A673 (cell line): ENCODE results near the gene UBE2J2. TPM values are rescaled to one million over a fixed set of nuclear protein-coding genes. Genes with fewer than 3 reads are reported as not detected.
"Not testable (repeated sequence)": the region's sequence is repeated elsewhere in the genome, so short reads cannot be mapped to it uniquely, and the experiment has no call there.

Source experiments
- BruUV-seq: library from RNA; stranded (reverse); fragments of 400-500 nt; replicated peaks from 2 replicates; lab custom pipeline; 2021; lab: Mats Ljungman, UMichigan
- CTCF ChIA-PET: fragments of 300-600 bp; sonication (Branson Sonifier 250); formaldehyde crosslinking; loops from one replicate; lab custom pipeline; 2022; ENCODE audit warnings: antibody characterized with exemption; lab: Charles Lee
- POLR2A ChIA-PET: fragments of 300-600 bp; sonication (Branson Sonifier 250); formaldehyde crosslinking; loops from one replicate; lab custom pipeline; 2022; ENCODE audit warnings: antibody characterized with exemption; ENCODE audit not compliant: low non-redundant PET; lab: Charles Lee
- DNase-seq: peaks from one replicate; pipeline ENCODE4 v3.0.0-alpha.2; 2015; ENCODE audit warnings: low spot score
- H3K27ac ChIP-seq: fragments of 200-600 bp; sonication (generic); 2 replicates; pipeline ENCODE4 v1.5.1; 2016; ENCODE audit warnings: mixed run types, low read depth, mild to moderate bottlenecking, mixed read lengths, antibody characterized with exemption, low read length; ENCODE audit not compliant: poor library complexity, severe bottlenecking
- H3K27me3 ChIP-seq: fragments of 200-600 bp; sonication (generic); replicated peaks from 2 replicates; pipeline ENCODE4 v1.6.1; 2017; ENCODE audit warnings: mixed run types, low read depth, mild to moderate bottlenecking, mixed read lengths, antibody characterized with exemption, low read length; ENCODE audit not compliant: insufficient read depth, poor library complexity
- H3K36me3 ChIP-seq: fragments of 200-600 bp; sonication (generic); 2 replicates; pipeline ENCODE4 v1.6.1; 2016; ENCODE audit warnings: mixed run types, mild to moderate bottlenecking, mixed read lengths, antibody characterized with exemption, low read length; ENCODE audit not compliant: insufficient read depth, poor library complexity, severe bottlenecking
- H3K4me1 ChIP-seq: fragments of 200-600 bp; sonication (generic); 2 replicates; pipeline ENCODE4 v1.6.1; 2017; ENCODE audit warnings: mixed run types, mild to moderate bottlenecking, mixed read lengths, antibody characterized with exemption, low read length; ENCODE audit not compliant: insufficient read depth, poor library complexity, severe bottlenecking
- H3K4me3 ChIP-seq: fragments of 200-600 bp; sonication (generic); 2 replicates; pipeline ENCODE4 v1.5.1; 2016; ENCODE audit warnings: low read depth, mixed run types, mild to moderate bottlenecking, mixed read lengths, low read length; ENCODE audit not compliant: poor library complexity, severe bottlenecking
- H3K9me3 ChIP-seq: fragments of 200-600 bp; sonication (generic); 2 replicates; pipeline ENCODE4 v1.6.1; 2016; ENCODE audit warnings: mixed run types, low read depth, mild to moderate bottlenecking, mixed read lengths, antibody characterized with exemption, low read length; ENCODE audit not compliant: poor library complexity, severe bottlenecking
- CTCF ChIP-seq: fragments of 300-800, 200-600 bp; sonication (generic); conservative IDR thresholded peaks from 2 replicates; pipeline ENCODE4 v1.5.1; 2017; ENCODE audit warnings: low read depth, mild to moderate bottlenecking, antibody characterized with exemption, low read length, moderate library complexity, mixed read lengths
- EZH2 ChIP-seq: fragments of 200-600 bp; sonication (generic); IDR thresholded peaks from 2 replicates; pipeline ENCODE4 v1.6.1; 2017; ENCODE audit warnings: borderline replicate concordance, low read depth, mild to moderate bottlenecking, mixed read lengths, antibody characterized with exemption, low read length; ENCODE audit not compliant: poor library complexity, severe bottlenecking
- intact Hi-C: fragments of 100-400 bp; cut with micrococcal nuclease; formaldehyde crosslinking; loops from one replicate; pipeline ENCODE4 v1.10.0; 2022; ENCODE audit not compliant: unreplicated experiment
- total RNA-seq: library from RNA; stranded (reverse); gene quantifications from 2 replicates; pipeline ENCODE4 v1.2.3, GENCODE V29; 2021

UBE2J2 gene
- total RNA-seq, 1 experiment from 2014 or later = 92.8 TPM

GRCh38 chr1:1253972-1254666 is 19.5 kb downstream of the UBE2J2 start:
- TF ChIP-seq EZH2 (no peak), CTCF (no peak)
- Histone ChIP-seq H3K4me1 (no peaks in the 10 kb centered on the region), H3K4me3 (no peak overlapping the region), H3K27ac (no peak overlapping the region), H3K9me3 (no peaks in the 10 kb centered on the region), H3K27me3 (no peaks in the 10 kb centered on the region), H3K36me3 (peaks cover 33% of the 10 kb centered on the region)
- intact Hi-C loops = no loop called here
- no TSS peak for BruUV-seq
- ChIA-PET CTCF (no interaction called here), POLR2A (no interaction called here)
- no peak for DNase-seq

DNA sequence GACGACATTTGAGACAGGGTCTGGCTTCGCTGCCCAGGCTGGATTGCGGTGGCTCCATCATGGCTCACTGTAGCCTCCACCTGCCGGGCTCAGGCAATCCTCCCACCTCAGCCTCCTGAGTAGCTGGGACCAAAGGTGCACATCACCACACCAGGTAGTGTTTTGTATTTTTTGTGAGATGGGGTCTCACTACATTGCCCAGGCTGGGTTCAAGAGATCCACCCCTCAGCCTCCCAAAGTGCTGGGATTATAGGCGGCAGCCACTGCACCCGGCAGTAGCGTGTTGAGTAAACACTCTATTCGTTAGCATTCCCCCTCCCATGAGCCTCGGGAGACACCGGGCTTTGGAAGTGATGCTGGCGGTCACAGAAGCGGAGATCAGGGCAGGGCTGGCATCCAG is 20.3 kb downstream of the UBE2J2 start:
- Histone ChIP-seq H3K36me3 (peaks cover 33% of the 10 kb centered on the region), H3K4me3 (no peak overlapping the region), H3K27me3 (no peaks in the 10 kb centered on the region), H3K4me1 (no peaks in the 10 kb centered on the region), H3K9me3 (no peaks in the 10 kb centered on the region), H3K27ac (no peak overlapping the region)
- no peak for DNase-seq
- intact Hi-C loops = no loop called here
- POLR2A ChIA-PET = no interaction called here
- TF ChIP-seq EZH2 (no peak), CTCF (no peak)
- CTCF ChIA-PET = no interaction called here
- BruUV-seq = no TSS peak

- H3K4me1 ChIP-seq = no peaks in the 10 kb centered on the region
- ChIA-PET POLR2A (no interaction called here), CTCF (no interaction called here)
- H3K36me3 ChIP-seq = peaks cover 28% of the 10 kb centered on the region
- peak overlapping the region; percentile 30 for H3K27ac ChIP-seq
- intact Hi-C loops = no loop called here
- no peak overlapping the region for H3K4me3 ChIP-seq
- no TSS peak for BruUV-seq
- no peaks in the 10 kb centered on the region for H3K9me3 ChIP-seq
- no peak for DNase-seq
- no peaks in the 10 kb centered on the region for H3K27me3 ChIP-seq
- TF ChIP-seq EZH2 (no peak), CTCF (no peak)
These were observed 22.8 kb downstream of the UBE2J2 start for GRCh38 chr1:1250786-1251284.

DNA sequence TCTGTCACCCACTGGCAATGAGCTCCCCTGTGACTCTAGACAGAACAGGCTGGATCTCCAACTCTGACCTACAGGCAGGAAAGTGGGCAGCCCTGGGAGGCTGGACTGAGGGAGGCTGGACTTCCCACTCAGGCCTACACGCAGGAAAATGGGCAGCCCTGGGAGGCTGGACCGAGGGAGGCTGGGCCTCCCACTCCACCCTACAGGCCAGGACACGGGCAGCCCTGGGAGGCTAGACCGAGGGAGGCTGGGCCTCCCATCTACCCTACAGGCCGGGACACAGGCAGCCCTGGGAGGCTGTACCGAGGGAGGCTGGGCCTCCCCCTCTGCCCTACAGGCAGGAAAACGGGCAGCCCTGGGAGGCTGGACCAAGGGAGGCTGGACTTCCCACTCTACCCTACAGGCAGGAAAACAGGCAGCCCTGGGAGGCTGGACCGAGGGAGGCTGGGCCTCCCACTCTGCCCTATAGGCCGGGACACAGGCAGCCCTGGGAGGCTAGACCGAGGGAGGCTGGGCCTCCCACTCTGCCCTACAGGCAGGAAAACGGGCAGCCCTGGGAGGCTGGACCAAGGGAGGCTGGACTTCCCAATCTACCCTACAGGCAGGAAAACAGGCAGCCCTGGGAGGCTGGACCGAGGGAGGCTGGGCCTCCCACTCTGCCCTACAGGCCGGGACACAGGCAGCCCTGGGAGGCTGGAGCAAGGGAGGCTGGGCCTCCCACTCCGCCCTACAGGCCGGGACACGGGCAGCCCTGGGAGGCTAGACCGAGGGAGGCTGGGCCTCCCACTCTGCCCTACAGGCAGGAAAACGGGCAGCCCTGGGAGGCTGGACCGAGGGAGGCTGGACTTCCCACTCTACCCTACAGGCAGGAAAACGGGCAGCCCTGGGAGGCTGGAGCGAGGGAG is 25.4 kb downstream of the UBE2J2 start:
- H3K9me3 ChIP-seq, H3K4me1 ChIP-seq, CTCF ChIA-PET, intact Hi-C loops, H3K36me3 ChIP-seq, POLR2A ChIA-PET, H3K4me3 ChIP-seq, DNase-seq, H3K27ac ChIP-seq, BruUV-seq, H3K27me3 ChIP-seq: not testable (repeated sequence)
